HG03039 (cell line): ENCODE data around the gene WBP2.
A peak's percentile ranks its signal among the peaks of the same experiment; 100 is the strongest.

Experiments used
- ATAC-seq: cut with Tn5 transposase; IDR thresholded peaks from one replicate; pipeline ENCODE4 v1.9.1; 2021; ENCODE audit warnings: mild to moderate bottlenecking, moderate library complexity; ENCODE audit not compliant: unreplicated experiment

Gene WBP2

GRCh38 chr17:75845058-75845711 lies 9.9 kb downstream of the WBP2 start:
- peak; percentile 53 for ATAC-seq

GRCh38 chr17:75844530-75845057 lies 10.5 kb downstream of the WBP2 start:
- ATAC-seq = no peak

- no peak for ATAC-seq
Measured at GRCh38 chr17:75843577-75844529, 11.3 kb downstream of the WBP2 start, which contains the start of gene UNC13D. Gene UNC13D (minus strand): TSS chr17:75844404. CDS start chr17:75844337, 67 bp downstream.

GRCh38 chr17:75842963-75843576 lies 12.1 kb downstream of the WBP2 start:
- ATAC-seq = no peak

- no peak for ATAC-seq
Measured at GRCh38 chr17:75842411-75842810, 12.7 kb downstream of the WBP2 start.

GRCh38 chr17:75840799-75841164 lies 14.4 kb downstream of the WBP2 start:
- no peak for ATAC-seq

- no peak for ATAC-seq
Measured at GRCh38 chr17:75839942-75840798, 15.0 kb downstream of the WBP2 start.

GRCh38 chr17:75838410-75838809 lies 16.7 kb downstream of the WBP2 start:
- no peak for ATAC-seq

GRCh38 chr17:75837899-75838298 lies 17.2 kb downstream of the WBP2 start:
- no peak for ATAC-seq

- ATAC-seq = no peak
Measured at GRCh38 chr17:75836605-75837004, 18.5 kb downstream of the WBP2 start.

- ATAC-seq = no peak
Measured at GRCh38 chr17:75835654-75835987, 19.5 kb downstream of the WBP2 start.

GRCh38 chr17:75834928-75835653 lies 20.0 kb downstream of the WBP2 start:
- ATAC-seq = no peak

- no peak for ATAC-seq
Measured at GRCh38 chr17:75834279-75834920, 20.7 kb downstream of the WBP2 start.

GRCh38 chr17:75832652-75833400 lies 22.3 kb downstream of the WBP2 start:
- no peak for ATAC-seq

GRCh38 chr17:75832164-75832651 lies 22.9 kb downstream of the WBP2 start:
- no peak for ATAC-seq

GRCh38 chr17:75831032-75831571 lies 24.0 kb downstream of the WBP2 start:
- no peak for ATAC-seq

GRCh38 chr17:75830164-75831031 lies 24.7 kb downstream of the WBP2 start:
- no peak for ATAC-seq
